Mucosa of stomach (tissue), 1 donor: Measurements from ENCODE around the gene BANF2.
"Not testable (repeated sequence)": the region's sequence is repeated elsewhere in the genome, so short reads cannot be mapped to it uniquely, and the experiment has no call there.

Experiments used
- H3K27me3 ChIP-seq: one replicate; pipeline ENCODE4 v1.7.0; 2013; ENCODE audit warnings: mild to moderate bottlenecking, low read length; ENCODE audit not compliant: control insufficient read depth, insufficient read depth
- H3K36me3 ChIP-seq: one replicate; pipeline ENCODE4 v1.7.0; 2013; ENCODE audit warnings: low read length; ENCODE audit not compliant: control insufficient read depth, insufficient read depth
- H3K4me1 ChIP-seq: one replicate; pipeline ENCODE4 v1.7.0; 2013; ENCODE audit warnings: mild to moderate bottlenecking, low read length; ENCODE audit not compliant: control insufficient read depth, insufficient read depth
- H3K4me3 ChIP-seq: one replicate; pipeline ENCODE4 v1.7.0; 2013; ENCODE audit warnings: low read length
- H3K9ac ChIP-seq: one replicate; pipeline ENCODE4 v1.7.0; 2013; ENCODE audit warnings: mild to moderate bottlenecking, low read length, moderate library complexity
- H3K9me3 ChIP-seq: one replicate; pipeline ENCODE4 v1.7.0; 2013; ENCODE audit warnings: mild to moderate bottlenecking, low read length, moderate library complexity; ENCODE audit not compliant: control insufficient read depth
- donor health status: Pancreatic carcinoma.

Gene BANF2

DNA sequence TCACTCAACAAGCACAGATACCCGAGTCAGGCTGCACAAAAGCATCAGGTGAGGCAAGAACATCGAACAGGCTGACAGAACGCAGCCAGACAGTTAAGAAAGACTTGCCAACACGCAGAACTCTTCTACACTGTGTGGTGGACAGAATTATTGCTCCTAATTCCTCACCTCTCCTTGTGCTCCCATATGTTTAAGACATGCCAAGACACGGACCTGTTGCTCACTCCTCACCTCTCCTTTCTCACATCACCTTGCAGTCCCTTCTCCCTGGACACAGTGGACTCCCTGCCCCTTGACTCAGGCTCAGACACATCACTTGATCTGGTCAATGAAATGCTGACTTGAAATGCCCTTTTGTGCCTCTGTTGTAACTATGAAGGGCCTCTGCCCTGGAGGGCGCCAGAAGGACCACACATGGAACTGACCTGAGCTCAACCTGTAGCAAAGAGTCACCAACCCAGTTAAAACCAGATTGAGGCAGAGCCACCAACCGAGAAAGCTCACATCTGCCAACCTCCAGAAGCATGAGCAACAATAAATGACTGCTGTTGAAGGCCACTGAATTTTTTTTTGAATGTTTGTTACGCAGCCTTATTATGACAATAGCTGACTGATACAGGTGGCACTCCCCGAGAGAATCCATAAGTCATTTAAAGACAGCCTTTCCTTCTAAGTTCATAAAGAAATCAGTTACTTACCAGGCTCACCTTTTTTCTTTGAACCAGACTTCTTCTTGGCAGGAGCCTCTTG, 41.7 kb upstream of the BANF2 start:
- Histone ChIP-seq H3K9ac (no peak overlapping the region), H3K27me3 (no peaks in the 10 kb centered on the region), H3K36me3 (peaks cover 10% of the 10 kb centered on the region), H3K4me1 (peaks cover 38% of the 10 kb centered on the region), H3K4me3 (no peak overlapping the region), H3K9me3 (no peaks in the 10 kb centered on the region)

DNA sequence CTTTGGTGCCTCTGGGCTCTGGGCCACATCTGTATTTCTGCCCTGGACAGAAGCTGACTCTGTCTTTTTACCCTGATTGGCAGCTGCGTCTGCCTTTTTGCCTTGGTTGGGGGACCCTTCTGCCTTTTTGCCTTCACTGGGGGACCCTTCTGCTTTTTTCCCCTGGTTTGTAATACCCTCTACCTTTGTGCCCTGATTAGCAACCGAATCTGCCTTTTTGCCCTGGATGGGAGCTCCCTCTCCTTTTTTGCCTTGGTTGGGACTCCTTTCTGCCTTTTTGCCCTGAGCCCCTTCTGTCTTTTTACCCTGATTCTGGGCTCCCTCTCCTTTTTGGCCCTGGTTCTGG, 41.1 kb upstream of the BANF2 start:
- no peak overlapping the region for H3K4me3 ChIP-seq
- H3K27me3 ChIP-seq = no peaks in the 10 kb centered on the region
- peaks cover 10% of the 10 kb centered on the region for H3K36me3 ChIP-seq
- H3K4me1 ChIP-seq = peaks cover 38% of the 10 kb centered on the region
- no peaks in the 10 kb centered on the region for H3K9me3 ChIP-seq
- no peak overlapping the region for H3K9ac ChIP-seq

DNA sequence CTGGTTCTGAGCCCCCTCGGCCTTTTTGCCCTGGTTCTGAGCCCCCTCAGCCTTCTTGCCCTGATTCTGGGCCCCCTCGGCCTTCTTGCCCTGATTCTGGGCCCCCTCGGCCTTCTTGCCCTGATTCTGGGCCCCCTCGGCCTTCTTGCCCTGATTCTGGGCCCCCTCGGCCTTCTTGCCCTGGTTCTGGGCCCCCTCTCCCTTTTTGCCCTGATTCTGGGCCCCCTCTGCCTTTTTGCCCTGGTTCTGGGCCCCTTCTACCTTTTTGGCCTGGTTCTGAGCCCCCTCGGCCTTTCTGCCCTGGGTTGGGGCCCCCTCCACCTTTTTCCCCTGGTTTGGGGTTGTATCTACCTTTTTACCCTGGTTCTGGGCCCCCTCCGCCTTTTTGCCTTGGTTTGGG, 40.4 kb upstream of the BANF2 start:
- peaks cover 38% of the 10 kb centered on the region for H3K4me1 ChIP-seq
- H3K9ac ChIP-seq, H3K27me3 ChIP-seq, H3K4me3 ChIP-seq, H3K36me3 ChIP-seq, H3K9me3 ChIP-seq: not testable (repeated sequence)

DNA sequence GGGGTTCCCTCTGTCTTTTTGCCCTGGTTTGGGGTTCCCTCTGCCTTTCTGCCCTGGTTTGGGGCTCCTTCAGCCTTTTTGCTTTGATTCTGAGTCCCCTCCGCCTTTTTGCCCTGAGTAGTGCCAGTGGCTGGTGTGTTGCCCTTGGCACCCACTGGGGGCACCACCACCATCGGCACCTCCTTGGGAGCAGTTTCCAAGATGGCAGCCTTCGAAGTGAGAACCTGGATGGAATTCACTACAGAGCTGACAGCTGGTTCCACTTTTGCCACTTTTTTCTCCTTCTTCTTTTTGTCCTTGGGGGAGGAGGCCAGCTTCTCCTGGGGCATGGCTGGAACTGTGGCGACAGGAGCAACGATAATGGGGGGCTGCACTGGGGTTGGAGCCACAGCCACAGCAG, 40.0 kb upstream of the BANF2 start:
- H3K4me3 ChIP-seq = no peak overlapping the region
- no peak overlapping the region for H3K9ac ChIP-seq
- H3K27me3 ChIP-seq = no peaks in the 10 kb centered on the region
- no peaks in the 10 kb centered on the region for H3K9me3 ChIP-seq
- no peaks in the 10 kb centered on the region for H3K36me3 ChIP-seq
- H3K4me1 ChIP-seq = peaks cover 42% of the 10 kb centered on the region

DNA sequence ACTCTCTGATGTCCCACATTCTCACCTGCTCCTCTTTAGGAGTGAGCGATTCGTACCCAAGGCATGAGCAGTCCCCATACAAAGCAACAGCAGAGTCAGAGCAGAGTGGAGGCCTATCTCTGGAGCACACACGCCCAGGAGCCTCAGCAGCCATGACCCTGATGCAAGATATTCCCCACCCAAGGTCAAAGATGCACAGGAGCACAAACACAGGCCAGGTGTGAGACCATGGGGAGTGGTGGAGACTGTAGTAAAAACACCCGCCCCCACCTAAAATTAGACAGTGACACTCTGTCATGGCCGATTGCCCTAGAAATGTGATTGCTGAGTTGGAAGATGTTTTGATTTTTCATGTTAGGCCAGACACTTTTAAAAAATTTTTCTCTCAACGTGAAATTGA, 39.1 kb upstream of the BANF2 start:
- H3K4me1 ChIP-seq = peaks cover 42% of the 10 kb centered on the region
- H3K4me3 ChIP-seq = no peak overlapping the region
- no peaks in the 10 kb centered on the region for H3K9me3 ChIP-seq
- no peaks in the 10 kb centered on the region for H3K36me3 ChIP-seq
- H3K9ac ChIP-seq = no peak overlapping the region
- H3K27me3 ChIP-seq = no peaks in the 10 kb centered on the region

GRCh38 chr20:17661121-17661744, 38.5 kb upstream of the BANF2 start:
- no peak overlapping the region for H3K9ac ChIP-seq
- peaks cover 37% of the 10 kb centered on the region for H3K4me1 ChIP-seq

DNA sequence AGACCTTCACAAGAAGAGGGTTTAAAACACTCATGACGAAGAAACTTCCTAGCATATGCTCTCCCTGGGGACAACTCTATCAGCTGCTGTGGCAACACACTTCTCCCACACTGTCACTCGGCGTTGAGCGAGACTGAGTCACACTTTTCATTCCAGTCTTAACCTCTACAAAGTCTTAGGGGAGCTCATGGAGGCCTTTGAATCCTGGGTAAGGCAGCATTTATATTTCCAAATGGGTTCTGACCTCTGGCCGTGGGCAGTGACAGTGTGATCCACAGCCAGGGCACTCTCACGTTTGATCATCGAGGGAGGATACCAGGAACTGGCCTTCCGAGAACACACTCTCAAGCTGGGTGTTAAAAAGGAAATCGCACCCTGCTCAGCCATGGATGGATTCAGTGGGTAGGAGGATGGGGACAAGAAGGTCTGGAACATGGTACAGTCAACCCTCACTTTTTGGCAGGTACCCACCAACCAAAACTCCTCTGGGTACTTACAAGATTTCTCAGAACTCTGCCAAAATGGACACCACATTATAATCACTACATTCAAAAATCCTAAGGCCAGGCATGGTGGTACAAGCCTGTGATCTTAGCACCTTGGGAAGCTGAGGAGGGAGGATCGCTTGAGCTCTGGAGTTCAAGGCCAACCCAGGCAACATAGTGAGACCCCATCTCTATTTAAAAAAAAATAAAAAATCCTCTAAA, 37.3 kb upstream of the BANF2 start:
- H3K27me3 ChIP-seq = no peaks in the 10 kb centered on the region
- peaks cover 37% of the 10 kb centered on the region for H3K4me1 ChIP-seq
- H3K4me3 ChIP-seq = no peak overlapping the region
- no peak overlapping the region for H3K9ac ChIP-seq
- no peaks in the 10 kb centered on the region for H3K9me3 ChIP-seq
- H3K36me3 ChIP-seq = no peaks in the 10 kb centered on the region

More at GRCh38 chr20:17661121-17661744, 38.5 kb upstream of the BANF2 start:
- Histone ChIP-seq H3K9me3 (no peaks in the 10 kb centered on the region), H3K4me3 (no peak overlapping the region), H3K36me3 (no peaks in the 10 kb centered on the region), H3K27me3 (no peaks in the 10 kb centered on the region)

DNA sequence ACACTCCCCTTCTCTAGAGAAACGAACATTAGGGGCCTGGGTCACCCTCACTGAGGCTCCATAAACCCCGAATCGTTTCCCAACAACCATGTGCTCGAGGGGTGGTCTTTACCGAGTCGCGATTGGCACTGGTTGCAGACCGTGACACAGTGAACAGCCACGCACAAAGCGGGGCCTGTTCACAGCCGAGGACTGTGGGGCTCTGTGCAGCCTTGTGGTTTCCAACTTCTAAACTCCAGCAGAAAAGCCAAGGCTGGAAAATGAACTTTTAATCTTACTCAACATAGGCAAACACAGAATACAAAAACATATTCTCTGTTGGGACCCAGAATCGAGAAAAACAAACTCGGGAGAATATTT, 36.7 kb upstream of the BANF2 start:
- H3K4me3 ChIP-seq = no peak overlapping the region
- H3K9me3 ChIP-seq = no peaks in the 10 kb centered on the region
- no peaks in the 10 kb centered on the region for H3K36me3 ChIP-seq
- no peaks in the 10 kb centered on the region for H3K27me3 ChIP-seq
- no peak overlapping the region for H3K9ac ChIP-seq
- peaks cover 37% of the 10 kb centered on the region for H3K4me1 ChIP-seq

- H3K9ac ChIP-seq = no peak overlapping the region
- peaks cover 40% of the 10 kb centered on the region for H3K4me1 ChIP-seq
- no peaks in the 10 kb centered on the region for H3K36me3 ChIP-seq
- no peaks in the 10 kb centered on the region for H3K9me3 ChIP-seq
- no peaks in the 10 kb centered on the region for H3K27me3 ChIP-seq
- no peak overlapping the region for H3K4me3 ChIP-seq
These were observed 36.3 kb upstream of the BANF2 start for GRCh38 chr20:17663486-17663885.

- Histone ChIP-seq H3K36me3 (no peaks in the 10 kb centered on the region), H3K9ac (no peak overlapping the region), H3K9me3 (no peaks in the 10 kb centered on the region), H3K27me3 (no peaks in the 10 kb centered on the region), H3K4me3 (no peak overlapping the region), H3K4me1 (peaks cover 42% of the 10 kb centered on the region)
These were observed 35.6 kb upstream of the BANF2 start for GRCh38 chr20:17664025-17664633.

GRCh38 chr20:17665756-17666155, 34.0 kb upstream of the BANF2 start:
- Histone ChIP-seq H3K9ac (no peak overlapping the region), H3K4me1 (peaks cover 34% of the 10 kb centered on the region), H3K27me3 (no peaks in the 10 kb centered on the region), H3K36me3 (no peaks in the 10 kb centered on the region), H3K4me3 (no peak overlapping the region), H3K9me3 (no peaks in the 10 kb centered on the region)

- H3K27me3 ChIP-seq = no peaks in the 10 kb centered on the region
- H3K9ac ChIP-seq = no peak overlapping the region
- H3K4me1 ChIP-seq = peaks cover 34% of the 10 kb centered on the region
- H3K36me3 ChIP-seq = no peaks in the 10 kb centered on the region
- no peaks in the 10 kb centered on the region for H3K9me3 ChIP-seq
- H3K4me3 ChIP-seq = no peak overlapping the region
These were observed 33.3 kb upstream of the BANF2 start for GRCh38 chr20:17666481-17666880.
